GM10847 (cell line): ENCODE data around the gene MNX1.

ENCODE experiments used
- POLR2A ChIP-seq: IDR thresholded peaks from 2 replicates; pipeline ENCODE4 v1.6.1; 2011; ENCODE audit not compliant: insufficient read length; ENCODE audit errors: extremely low read depth

The MNX1 gene

GRCh38 chr7:157010588-157011332 is at the start of gene MNX1:
MNX1 (minus strand) TSS chr7:157010663; CDS start chr7:157010350, 313 bp downstream.
- TF ChIP-seq POLR2A = peak; percentile 68

- TF ChIP-seq POLR2A = no peak
Observed at GRCh38 chr7:157059534-157059933, 49.1 kb upstream of the MNX1 start.

GRCh38 chr7:157058701-157059100 is 48.2 kb upstream of the MNX1 start:
- no peak for TF ChIP-seq POLR2A

- TF ChIP-seq POLR2A = no peak
Observed at GRCh38 chr7:157058068-157058467, 47.6 kb upstream of the MNX1 start.

- no peak for TF ChIP-seq POLR2A
Observed at GRCh38 chr7:157056957-157057902, 46.8 kb upstream of the MNX1 start.

GRCh38 chr7:157056246-157056645 is 45.8 kb upstream of the MNX1 start:
- no peak for TF ChIP-seq POLR2A

GRCh38 chr7:157054927-157055326 is 44.5 kb upstream of the MNX1 start:
- TF ChIP-seq POLR2A = no peak

GRCh38 chr7:157053118-157053517 is 42.7 kb upstream of the MNX1 start:
- no peak for TF ChIP-seq POLR2A

GRCh38 chr7:157047148-157047547 is 36.7 kb upstream of the MNX1 start:
- no peak for TF ChIP-seq POLR2A

GRCh38 chr7:157046681-157047080 is 36.2 kb upstream of the MNX1 start:
- no peak for TF ChIP-seq POLR2A

- TF ChIP-seq POLR2A = no peak
Observed at GRCh38 chr7:157044943-157045660, 34.6 kb upstream of the MNX1 start.

- TF ChIP-seq POLR2A = no peak
Observed at GRCh38 chr7:157044147-157044687, 33.8 kb upstream of the MNX1 start.

GRCh38 chr7:157043745-157044144 is 33.3 kb upstream of the MNX1 start:
- TF ChIP-seq POLR2A = no peak

- TF ChIP-seq POLR2A = no peak
Observed at GRCh38 chr7:157041514-157042277, 31.2 kb upstream of the MNX1 start.
